DOHH2 (cell line): Measurements from ENCODE around the gene PRRT3.

Experiments
- H3F3A ChIP-seq: fragments of 200-600 bp; sonication (generic), shearing (Covaris generic); 2 replicates; pipeline ENCODE4 v1.6.0; 2016; ENCODE audit warnings: antibody characterized with exemption, mild to moderate bottlenecking; ENCODE audit not compliant: control insufficient read depth, insufficient read depth
- H3K27ac ChIP-seq: fragments of 200-600 bp; sonication (generic); 2 replicates; pipeline ENCODE4 v1.5.1; 2014; ENCODE audit warnings: low read depth, mild to moderate bottlenecking, low read length, moderate library complexity
- H3K27me3 ChIP-seq: fragments of 200-600 bp; sonication (generic); 2 replicates; pipeline ENCODE4 v1.6.1; 2014; ENCODE audit warnings: mild to moderate bottlenecking, low read length, mixed read lengths; ENCODE audit not compliant: control insufficient read depth
- H3K36me3 ChIP-seq: fragments of 200-600 bp; sonication (generic); 2 replicates; pipeline ENCODE4 v1.6.1; 2014; ENCODE audit warnings: mild to moderate bottlenecking, low read length, moderate library complexity, mixed read lengths; ENCODE audit not compliant: control insufficient read depth
- H3K4me1 ChIP-seq: fragments of 200-600 bp; sonication (generic); 2 replicates; pipeline ENCODE4 v1.6.1; 2014; ENCODE audit warnings: mild to moderate bottlenecking, low read length, mixed read lengths; ENCODE audit not compliant: control insufficient read depth
- H3K4me2 ChIP-seq: fragments of 200-600 bp; sonication (generic); 2 replicates; pipeline ENCODE4 v1.6.0; 2014; ENCODE audit warnings: mild to moderate bottlenecking, low read length, moderate library complexity
- H3K4me3 ChIP-seq: fragments of 200-600 bp; sonication (generic); 2 replicates; pipeline ENCODE4 v1.5.1; 2014; ENCODE audit warnings: mild to moderate bottlenecking, low read length, mixed read lengths
- H3K79me2 ChIP-seq: fragments of 200-600 bp; sonication (generic); 2 replicates; pipeline ENCODE4 v1.6.1; 2014; ENCODE audit warnings: mild to moderate bottlenecking, low read length, mixed read lengths; ENCODE audit not compliant: control insufficient read depth
- H3K9me2 ChIP-seq: fragments of 200-600 bp; sonication (generic); replicated peaks from 2 replicates; pipeline ENCODE4 v1.6.1; 2014; ENCODE audit warnings: mild to moderate bottlenecking, low read length, mixed read lengths; ENCODE audit not compliant: control insufficient read depth
- H3K9me3 ChIP-seq: fragments of 200-600 bp; sonication (generic); 2 replicates; pipeline ENCODE4 v1.6.1; 2014; ENCODE audit warnings: antibody characterized with exemption, low read length, mixed read lengths; ENCODE audit not compliant: control insufficient read depth, insufficient read depth
- H4K20me1 ChIP-seq: fragments of 200-600 bp; sonication (generic); 2 replicates; pipeline ENCODE4 v1.6.0; 2014; ENCODE audit warnings: low read depth, mild to moderate bottlenecking, antibody characterized with exemption, low read length, moderate library complexity; ENCODE audit not compliant: control insufficient read depth, insufficient read depth
- EZH2phosphoT487 ChIP-seq: fragments of 200-600 bp; sonication (generic); IDR thresholded peaks from 2 replicates; pipeline ENCODE4 v1.6.1; 2017; ENCODE audit warnings: borderline replicate concordance, mild to moderate bottlenecking, antibody characterized with exemption, low read length, moderate library complexity, mixed read lengths
- TF ChIP-seq, protein P1 (sequence below): fragments of 200-600 bp; sonication (generic); IDR thresholded peaks from one replicate; pipeline ENCODE4 v1.5.1; 2014; ENCODE audit warnings: antibody characterized with exemption, mild to moderate bottlenecking, low read depth, low read length; ENCODE audit not compliant: poor library complexity, severe bottlenecking

PRRT3 gene

DNA sequence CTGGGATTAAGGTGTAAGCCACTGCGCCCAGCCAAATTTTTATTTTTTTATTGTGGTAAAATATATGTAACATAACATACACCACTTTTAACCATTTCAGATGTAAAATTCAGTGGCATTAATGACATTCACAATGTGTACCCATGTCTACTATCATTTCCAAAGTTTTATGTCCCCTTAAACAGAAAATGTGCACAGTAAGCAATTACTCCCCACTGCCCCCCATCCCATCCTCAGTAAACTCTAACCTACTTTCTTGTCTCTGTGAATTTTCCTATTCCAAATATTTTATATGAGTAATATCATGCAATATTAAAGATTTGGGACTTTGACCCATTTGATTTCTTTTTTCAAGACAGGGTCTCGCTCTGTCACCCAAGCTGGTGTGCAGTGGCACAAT, 14.6 kb upstream of the PRRT3 start:
- Histone ChIP-seq H3K9me3 (no peaks in the 10 kb centered on the region), H3K4me2 (no peak overlapping the region), H3K4me3 (no peak overlapping the region), H3K36me3 (peaks cover 40% of the 10 kb centered on the region), H3K79me2 (no peaks in the 10 kb centered on the region), H3F3A (no peaks in the 10 kb centered on the region), H3K4me1 (no peaks in the 10 kb centered on the region), H4K20me1 (no peaks in the 10 kb centered on the region), H3K27me3 (no peaks in the 10 kb centered on the region), H3K27ac (no peak overlapping the region), H3K9me2 (no peaks in the 10 kb centered on the region)
- no peak for TF ChIP-seq EZH2phosphoT487
- TF ChIP-seq, protein P1, sequence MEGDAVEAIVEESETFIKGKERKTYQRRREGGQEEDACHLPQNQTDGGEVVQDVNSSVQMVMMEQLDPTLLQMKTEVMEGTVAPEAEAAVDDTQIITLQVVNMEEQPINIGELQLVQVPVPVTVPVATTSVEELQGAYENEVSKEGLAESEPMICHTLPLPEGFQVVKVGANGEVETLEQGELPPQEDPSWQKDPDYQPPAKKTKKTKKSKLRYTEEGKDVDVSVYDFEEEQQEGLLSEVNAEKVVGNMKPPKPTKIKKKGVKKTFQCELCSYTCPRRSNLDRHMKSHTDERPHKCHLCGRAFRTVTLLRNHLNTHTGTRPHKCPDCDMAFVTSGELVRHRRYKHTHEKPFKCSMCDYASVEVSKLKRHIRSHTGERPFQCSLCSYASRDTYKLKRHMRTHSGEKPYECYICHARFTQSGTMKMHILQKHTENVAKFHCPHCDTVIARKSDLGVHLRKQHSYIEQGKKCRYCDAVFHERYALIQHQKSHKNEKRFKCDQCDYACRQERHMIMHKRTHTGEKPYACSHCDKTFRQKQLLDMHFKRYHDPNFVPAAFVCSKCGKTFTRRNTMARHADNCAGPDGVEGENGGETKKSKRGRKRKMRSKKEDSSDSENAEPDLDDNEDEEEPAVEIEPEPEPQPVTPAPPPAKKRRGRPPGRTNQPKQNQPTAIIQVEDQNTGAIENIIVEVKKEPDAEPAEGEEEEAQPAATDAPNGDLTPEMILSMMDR = no peak

DNA sequence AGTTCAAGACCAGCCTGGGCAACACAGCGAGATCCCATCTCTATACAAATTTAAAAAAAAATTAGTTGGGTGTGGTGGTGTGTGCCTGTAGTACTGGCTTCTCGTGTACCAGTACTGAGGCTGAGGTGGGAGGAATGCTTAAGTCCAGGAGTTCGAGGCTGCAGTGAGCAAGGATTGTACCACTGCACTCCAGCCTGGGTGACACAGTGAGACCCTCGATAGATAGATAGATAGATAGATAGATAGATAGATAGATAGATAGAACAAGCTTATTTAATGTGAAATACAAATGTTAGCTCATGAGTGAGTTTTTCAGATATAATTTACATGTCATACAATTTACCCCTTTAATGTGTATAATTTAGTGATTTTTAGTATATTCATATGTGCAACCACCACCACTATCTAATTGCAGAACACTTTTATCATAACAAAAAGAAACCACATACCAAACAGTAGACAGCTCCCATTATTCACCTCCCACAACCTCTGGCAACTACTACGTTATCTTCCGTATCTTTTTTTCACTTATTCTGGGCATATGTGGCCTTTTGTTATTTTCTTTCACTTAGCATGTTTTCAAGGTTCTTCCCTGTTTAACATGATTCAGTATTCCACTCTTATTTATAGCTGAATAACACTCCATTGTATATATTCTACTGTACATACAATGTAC, 13.1 kb upstream of the PRRT3 start:
- TF ChIP-seq, protein P1 = no peak
- TF ChIP-seq EZH2phosphoT487 = no peak
- Histone ChIP-seq H3K4me2 (no peak overlapping the region), H3K79me2 (no peaks in the 10 kb centered on the region), H3K4me1 (no peaks in the 10 kb centered on the region), H3K36me3 (peaks cover 29% of the 10 kb centered on the region), H4K20me1 (no peaks in the 10 kb centered on the region), H3K9me2 (no peaks in the 10 kb centered on the region), H3F3A (no peaks in the 10 kb centered on the region), H3K9me3 (no peaks in the 10 kb centered on the region), H3K27ac (no peak overlapping the region), H3K27me3 (no peaks in the 10 kb centered on the region), H3K4me3 (no peak overlapping the region)

DNA sequence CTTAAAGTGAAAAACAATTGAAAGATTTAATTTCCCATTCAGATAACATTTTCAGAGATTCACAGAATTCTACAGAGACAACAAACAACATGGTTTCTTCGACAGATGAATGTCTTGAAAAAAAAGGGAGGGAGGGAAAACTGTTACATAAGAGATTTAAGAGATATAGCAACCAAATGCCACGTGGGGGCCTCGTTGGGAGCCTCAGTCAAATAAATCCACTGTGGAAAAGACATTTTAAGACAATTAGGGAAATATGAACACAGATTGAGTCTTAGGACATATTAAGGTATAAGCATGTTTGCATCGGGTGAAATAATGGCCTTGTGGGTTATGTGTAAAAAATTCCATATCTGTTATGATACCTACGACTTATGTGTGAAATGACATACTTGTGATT, 5.0 kb upstream of the PRRT3 start:
- Histone ChIP-seq H3K27ac (no peak overlapping the region), H3K4me2 (no peak overlapping the region), H3K9me2 (no peaks in the 10 kb centered on the region), H3K4me3 (no peak overlapping the region), H3K36me3 (no peaks in the 10 kb centered on the region), H3K27me3 (no peaks in the 10 kb centered on the region), H3K79me2 (no peaks in the 10 kb centered on the region), H3K4me1 (peaks cover 5% of the 10 kb centered on the region), H3K9me3 (no peaks in the 10 kb centered on the region), H4K20me1 (no peaks in the 10 kb centered on the region), H3F3A (peaks cover 6% of the 10 kb centered on the region; the same call in 1 of the 2 replicates)
- TF ChIP-seq, protein P1 = peak; percentile 41
- no peak for TF ChIP-seq EZH2phosphoT487
